ENCODE data around the gene POTEF. TPM values are rescaled to one million over a fixed set of nuclear protein-coding genes. Genes with fewer than 3 reads are reported as not detected.
"Not testable (repeated sequence)": the region's sequence is repeated elsewhere in the genome, so short reads cannot be mapped to it uniquely, and the experiment has no call there.

The POTEF gene
- total and polyA plus RNA-seq, 2 experiments from 2014 or later = 1.1 to 3.0 TPM

DNA sequence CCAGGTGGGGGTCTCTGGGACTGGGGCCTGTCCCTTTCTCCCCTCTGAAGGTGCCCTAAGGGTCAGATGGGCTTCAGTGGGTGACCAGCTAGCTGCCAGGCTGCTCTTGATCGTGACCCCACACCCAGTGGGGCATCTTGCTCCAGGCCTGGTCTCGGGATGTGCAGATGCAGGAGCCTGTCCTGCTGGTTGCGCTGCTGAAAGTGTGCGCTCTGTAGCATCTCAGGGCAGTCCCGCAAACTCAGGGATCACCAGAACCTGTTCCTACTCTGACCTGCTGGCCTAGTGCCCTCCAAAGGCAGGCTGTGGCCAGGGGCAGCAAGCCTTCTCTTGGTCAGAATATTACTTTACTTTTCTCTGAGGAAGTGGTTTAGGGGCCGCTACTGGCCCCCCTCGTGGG lies 11.5 kb upstream of the POTEF start:
- H3K27me3 ChIP-seq (ENCODE audit: insufficient read depth); H2AFZ ChIP-seq; H3K79me2 ChIP-seq (replicated peaks; ENCODE audit: insufficient read depth); ATAC-seq; H3K4me1 Mint-ChIP-seq; H3K27ac ChIP-seq (ENCODE audit: low read depth); H4K20me1 ChIP-seq (replicated peaks; ENCODE audit: insufficient read depth); H3K9me2 ChIP-seq (ENCODE audit: insufficient read depth); H3K36me3 Mint-ChIP-seq (ENCODE audit: low read depth); H3K4me1 ChIP-seq (ENCODE audit: insufficient read depth); DNase-seq (ENCODE audit: low spot score); H3K27ac Mint-ChIP-seq; H3K36me3 ChIP-seq (ENCODE audit: insufficient read depth); H3K4me3 ChIP-seq; H3K9me3 Mint-ChIP-seq; H3K4me2 ChIP-seq; H3F3A ChIP-seq (replicated peaks; ENCODE audit: low read depth); H3K4me3 Mint-ChIP-seq: not testable (repeated sequence)
- peaks cover 15% of the 10 kb centered on the region for H3K27me3 Mint-ChIP-seq (ENCODE audit: insufficient read depth, low read depth, poor library complexity)

DNA sequence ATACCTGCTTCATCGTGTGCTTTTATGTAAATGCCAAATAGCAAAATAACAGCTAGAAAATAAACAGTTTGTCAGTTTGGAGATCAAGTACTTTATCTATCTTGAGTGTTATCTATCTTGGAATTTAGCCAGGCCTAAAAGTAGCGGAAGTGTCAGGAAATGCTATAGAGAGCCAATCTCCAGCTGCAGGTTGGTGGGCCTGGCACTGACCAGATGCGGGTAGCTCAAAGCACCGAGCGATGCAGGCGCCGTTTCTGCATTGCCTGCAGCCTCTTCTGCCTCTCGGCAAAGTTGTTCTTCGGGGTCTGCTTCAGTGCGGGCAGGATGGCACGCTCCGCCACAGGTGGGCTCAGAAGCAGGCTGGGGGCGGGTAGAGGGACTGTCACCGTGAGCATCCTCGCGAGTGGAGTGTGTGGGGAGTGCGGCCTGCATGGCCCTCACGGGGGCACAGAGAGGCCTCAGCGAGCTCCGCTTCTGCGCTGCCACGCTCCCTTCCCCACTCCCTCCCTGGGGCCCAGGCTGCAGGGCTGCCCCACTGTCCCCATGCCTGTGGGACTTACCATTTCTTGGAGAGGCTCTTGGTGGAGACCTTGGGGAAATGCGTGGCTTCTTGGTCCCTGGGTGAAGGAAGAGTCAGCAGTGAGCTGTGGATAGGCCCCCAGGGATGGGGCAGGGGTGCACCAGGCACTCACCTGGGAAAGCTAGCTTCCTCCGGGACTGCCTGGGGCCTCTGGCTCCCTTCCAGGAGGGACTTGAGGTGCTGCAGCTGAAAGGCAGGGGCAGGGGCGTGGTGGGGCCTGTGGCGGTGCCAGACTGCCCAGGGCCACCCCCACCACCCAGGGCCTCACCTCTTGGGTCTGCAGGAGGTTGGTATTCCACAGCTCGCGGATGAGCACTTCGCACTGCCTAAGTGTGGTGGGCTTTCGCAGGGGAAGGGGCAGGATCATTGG lies 10.6 kb upstream of the POTEF start:
- H3F3A ChIP-seq (replicated peaks; ENCODE audit: low read depth); H3K9me3 Mint-ChIP-seq; H3K27ac ChIP-seq (ENCODE audit: low read depth); H3K27me3 ChIP-seq (ENCODE audit: insufficient read depth); ATAC-seq; H2AFZ ChIP-seq; H3K4me1 Mint-ChIP-seq; H3K9me2 ChIP-seq (ENCODE audit: insufficient read depth); DNase-seq (ENCODE audit: low spot score); H3K4me3 ChIP-seq; H3K4me2 ChIP-seq; H3K27ac Mint-ChIP-seq; H3K79me2 ChIP-seq (replicated peaks; ENCODE audit: insufficient read depth); H3K36me3 Mint-ChIP-seq (ENCODE audit: low read depth); H3K4me3 Mint-ChIP-seq; H4K20me1 ChIP-seq (replicated peaks; ENCODE audit: insufficient read depth); H3K4me1 ChIP-seq (ENCODE audit: insufficient read depth); H3K36me3 ChIP-seq (ENCODE audit: insufficient read depth): not testable (repeated sequence)
- H3K27me3 Mint-ChIP-seq (ENCODE audit: insufficient read depth, low read depth, poor library complexity) = peaks cover 12% of the 10 kb centered on the region

- not testable (repeated sequence) for H3K79me2 ChIP-seq (replicated peaks; ENCODE audit: insufficient read depth); H3K9me3 Mint-ChIP-seq; H3K4me1 ChIP-seq (ENCODE audit: insufficient read depth); DNase-seq (ENCODE audit: low spot score); H3K27me3 ChIP-seq (ENCODE audit: insufficient read depth); H3K27ac ChIP-seq (ENCODE audit: low read depth); H3K27ac Mint-ChIP-seq; H3K36me3 Mint-ChIP-seq (ENCODE audit: low read depth); H3K4me3 ChIP-seq; H3K4me1 Mint-ChIP-seq; H3K9me2 ChIP-seq (ENCODE audit: insufficient read depth); H3K4me2 ChIP-seq; H3F3A ChIP-seq (replicated peaks; ENCODE audit: low read depth); H4K20me1 ChIP-seq (replicated peaks; ENCODE audit: insufficient read depth); H3K36me3 ChIP-seq (ENCODE audit: insufficient read depth); H2AFZ ChIP-seq; H3K4me3 Mint-ChIP-seq; ATAC-seq
- H3K27me3 Mint-ChIP-seq (ENCODE audit: insufficient read depth, low read depth, poor library complexity) = peaks cover 10% of the 10 kb centered on the region
These were observed 9.8 kb upstream of the POTEF start for GRCh38 chr2:130138841-130139251.

- not testable (repeated sequence) for H4K20me1 ChIP-seq (replicated peaks; ENCODE audit: insufficient read depth); H3K4me2 ChIP-seq; H3K27me3 Mint-ChIP-seq (ENCODE audit: insufficient read depth, low read depth, poor library complexity); H2AFZ ChIP-seq; H3K36me3 ChIP-seq (ENCODE audit: insufficient read depth); H3K9me2 ChIP-seq (ENCODE audit: insufficient read depth); DNase-seq (ENCODE audit: low spot score); H3K9me3 Mint-ChIP-seq; H3K27ac Mint-ChIP-seq; H3K27me3 ChIP-seq (ENCODE audit: insufficient read depth); H3K36me3 Mint-ChIP-seq (ENCODE audit: low read depth); H3K4me3 ChIP-seq; H3K27ac ChIP-seq (ENCODE audit: low read depth); H3K4me1 ChIP-seq (ENCODE audit: insufficient read depth); H3F3A ChIP-seq (replicated peaks; ENCODE audit: low read depth); H3K4me1 Mint-ChIP-seq; ATAC-seq; H3K79me2 ChIP-seq (replicated peaks; ENCODE audit: insufficient read depth); H3K4me3 Mint-ChIP-seq
These were observed 9.3 kb upstream of the POTEF start for GRCh38 chr2:130138326-130138725.

DNA sequence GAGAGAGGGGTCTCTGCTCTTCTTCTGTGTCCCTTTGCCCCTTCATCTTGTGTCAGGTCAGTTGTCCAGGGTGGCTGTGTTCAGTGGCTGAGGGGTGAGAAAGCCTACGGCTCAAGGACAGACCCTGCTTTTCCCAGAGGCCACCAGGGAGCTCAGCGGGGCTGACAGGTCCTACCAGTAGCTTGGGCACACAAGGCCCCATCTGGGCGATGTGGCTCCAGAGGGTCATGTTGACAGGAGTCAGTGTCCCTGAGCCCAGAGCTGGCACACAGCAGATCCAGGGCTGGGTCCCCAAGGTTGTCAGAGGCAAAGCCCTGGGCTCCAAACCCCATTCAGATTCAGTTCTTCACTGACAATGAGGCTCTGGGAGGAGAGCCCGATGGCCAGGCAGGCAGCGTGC lies 8.1 kb upstream of the POTEF start:
- H2AFZ ChIP-seq; H3K4me1 ChIP-seq (ENCODE audit: insufficient read depth); H3K27ac Mint-ChIP-seq; ATAC-seq; H3K4me1 Mint-ChIP-seq; H3K9me2 ChIP-seq (ENCODE audit: insufficient read depth); H3K4me3 Mint-ChIP-seq; H3K27me3 ChIP-seq (ENCODE audit: insufficient read depth); H3K4me2 ChIP-seq; H3K36me3 ChIP-seq (ENCODE audit: insufficient read depth); H3K36me3 Mint-ChIP-seq (ENCODE audit: low read depth); H3K79me2 ChIP-seq (replicated peaks; ENCODE audit: insufficient read depth); H4K20me1 ChIP-seq (replicated peaks; ENCODE audit: insufficient read depth); H3K4me3 ChIP-seq; H3K27me3 Mint-ChIP-seq (ENCODE audit: insufficient read depth, low read depth, poor library complexity); DNase-seq (ENCODE audit: low spot score); H3K27ac ChIP-seq (ENCODE audit: low read depth); H3K9me3 Mint-ChIP-seq; H3F3A ChIP-seq (replicated peaks; ENCODE audit: low read depth): not testable (repeated sequence)

DNA sequence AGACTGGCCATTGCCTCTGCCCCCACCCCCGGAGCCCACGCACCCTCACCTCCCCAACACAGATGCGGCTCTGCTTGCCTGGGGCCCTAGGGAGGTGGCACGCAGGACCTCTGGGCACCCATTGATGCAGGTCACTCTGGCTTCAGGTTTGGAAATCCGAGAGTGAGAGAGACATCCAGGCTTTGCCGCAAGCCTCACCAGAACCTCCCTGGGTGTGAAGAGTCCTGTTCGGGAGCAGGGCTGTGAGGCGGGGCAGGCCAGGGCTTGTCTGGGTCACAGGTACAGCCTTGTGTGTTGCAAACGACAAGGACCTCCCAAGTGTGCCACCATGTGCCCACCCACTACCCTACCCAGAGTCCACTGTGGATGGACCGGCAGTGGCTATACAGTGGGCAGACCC lies 7.5 kb upstream of the POTEF start:
- H2AFZ ChIP-seq; H3K27ac Mint-ChIP-seq; H3K4me3 Mint-ChIP-seq; H3K36me3 Mint-ChIP-seq (ENCODE audit: low read depth); H3F3A ChIP-seq (replicated peaks; ENCODE audit: low read depth); H3K4me1 Mint-ChIP-seq; H3K4me3 ChIP-seq; H4K20me1 ChIP-seq (replicated peaks; ENCODE audit: insufficient read depth); H3K36me3 ChIP-seq (ENCODE audit: insufficient read depth); H3K4me1 ChIP-seq (ENCODE audit: insufficient read depth); H3K27me3 Mint-ChIP-seq (ENCODE audit: insufficient read depth, low read depth, poor library complexity); H3K27me3 ChIP-seq (ENCODE audit: insufficient read depth); H3K9me3 Mint-ChIP-seq; ATAC-seq; H3K27ac ChIP-seq (ENCODE audit: low read depth); H3K79me2 ChIP-seq (replicated peaks; ENCODE audit: insufficient read depth); H3K9me2 ChIP-seq (ENCODE audit: insufficient read depth); H3K4me2 ChIP-seq; DNase-seq (ENCODE audit: low spot score): not testable (repeated sequence)
